Measurements from ENCODE around the gene ZEB2.

Gene ZEB2

GRCh38 chr2:144528108-144528507 is 8.2 kb upstream of the ZEB2 start:
- Histone ChIP-seq H3K9me3 (ENCODE audit: control insufficient read depth in 1 of 2, low read length in 2 of 2) (no peaks in the 10 kb centered on the region), H3K27ac (ENCODE audit: low read length) (peak overlapping the region; percentile 8), H3K36me3 (ENCODE audit: control insufficient read depth in 1 of 2, insufficient read depth in 2 of 2, low read length in 2 of 2) (no peaks in the 10 kb centered on the region), H3K4me3 (ENCODE audit: low read depth in 1 of 2, low read length in 2 of 2) (no peak overlapping the region), H3K27me3 (ENCODE audit: low read depth, low read length) (no peaks in the 10 kb centered on the region), H3K4me1 (ENCODE audit: control insufficient read depth in 1 of 2, insufficient read depth in 2 of 2, low read length in 2 of 2) (peaks cover 0 to 8% of the 10 kb centered on the region in 2 donors)

GRCh38 chr2:144526831-144527230 is 6.9 kb upstream of the ZEB2 start:
- Histone ChIP-seq H3K4me1 (ENCODE audit: control insufficient read depth in 1 of 2, insufficient read depth in 2 of 2, low read length in 2 of 2) (peaks cover 0 to 11% of the 10 kb centered on the region in 2 donors), H3K27me3 (ENCODE audit: low read depth, low read length) (no peaks in the 10 kb centered on the region), H3K4me3 (ENCODE audit: low read depth in 1 of 2, low read length in 2 of 2) (peak overlapping the region in 1 of 2 donors; percentile 19), H3K9me3 (ENCODE audit: control insufficient read depth in 1 of 2, low read length in 2 of 2) (no peaks in the 10 kb centered on the region), H3K27ac (ENCODE audit: low read length) (peak overlapping the region; percentile 29), H3K36me3 (ENCODE audit: control insufficient read depth in 1 of 2, insufficient read depth in 2 of 2, low read length in 2 of 2) (no peaks in the 10 kb centered on the region)

DNA sequence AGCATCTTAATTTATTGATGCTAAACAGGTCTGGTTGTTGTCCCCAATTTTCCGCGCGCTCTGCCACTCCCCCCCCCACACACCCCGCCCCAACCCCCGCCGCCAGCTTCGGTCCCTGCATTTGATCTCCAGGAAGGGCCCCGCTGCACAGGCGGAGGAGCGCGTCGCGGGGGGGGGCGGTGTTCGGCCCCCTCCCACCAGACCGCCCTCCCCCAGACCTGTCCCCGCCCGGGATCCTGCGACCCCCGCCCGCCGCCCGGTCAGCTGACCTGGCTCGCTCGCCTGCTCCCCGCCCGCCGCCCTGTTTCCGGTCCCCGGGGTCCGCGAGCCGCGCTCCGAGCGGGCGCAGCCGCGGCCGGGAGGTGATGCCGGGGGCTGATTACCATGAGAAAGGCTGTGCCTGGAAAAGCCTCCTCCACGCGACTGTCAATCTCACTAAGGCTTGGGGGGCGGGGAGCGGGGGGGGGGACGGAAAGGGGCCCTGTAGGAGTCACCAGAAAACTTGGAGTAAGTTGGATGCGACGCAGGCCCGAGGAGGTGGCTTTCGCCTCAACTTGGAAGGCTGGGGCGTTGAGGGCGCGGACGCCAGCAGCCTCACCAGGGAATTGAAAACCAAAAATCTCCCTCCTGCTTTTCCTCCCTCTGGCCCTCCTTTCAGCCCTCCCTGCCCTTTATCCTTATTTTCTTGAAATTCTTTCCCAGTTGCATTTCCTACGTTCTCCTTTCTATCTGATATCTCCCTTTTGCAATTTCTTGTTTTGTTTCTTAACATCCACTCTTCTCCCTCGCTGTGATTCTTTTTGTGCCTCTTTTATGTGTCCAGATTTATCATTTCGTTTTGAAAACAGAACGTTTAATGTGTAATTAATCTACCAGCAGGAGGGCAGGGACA is 4.4 kb upstream of the ZEB2 start:
- Histone ChIP-seq H3K4me1 (ENCODE audit: control insufficient read depth in 1 of 2, insufficient read depth in 2 of 2, low read length in 2 of 2) (peaks cover 0 to 18% of the 10 kb centered on the region in 2 donors), H3K36me3 (ENCODE audit: control insufficient read depth in 1 of 2, insufficient read depth in 2 of 2, low read length in 2 of 2) (no peaks in the 10 kb centered on the region), H3K27me3 (ENCODE audit: low read depth, low read length) (no peaks in the 10 kb centered on the region), H3K4me3 (ENCODE audit: low read depth in 1 of 2, low read length in 2 of 2) (peak overlapping the region; percentile 63 to 64), H3K27ac (ENCODE audit: low read length) (peak overlapping the region; percentile 92), H3K9me3 (ENCODE audit: control insufficient read depth in 1 of 2, low read length in 2 of 2) (no peaks in the 10 kb centered on the region)

- no peaks in the 10 kb centered on the region for H3K27me3 ChIP-seq (ENCODE audit: low read depth, low read length)
- peaks cover 0 to 19% of the 10 kb centered on the region in 2 donors for H3K4me1 ChIP-seq (ENCODE audit: control insufficient read depth in 1 of 2, insufficient read depth in 2 of 2, low read length in 2 of 2)
- H3K9me3 ChIP-seq (ENCODE audit: control insufficient read depth in 1 of 2, low read length in 2 of 2), result no peaks in the 10 kb centered on the region
- peak overlapping the region; percentile 62 to 63 for H3K4me3 ChIP-seq (ENCODE audit: low read depth in 1 of 2, low read length in 2 of 2)
- peak overlapping the region; percentile 89 for H3K27ac ChIP-seq (ENCODE audit: low read length)
- no peaks in the 10 kb centered on the region for H3K36me3 ChIP-seq (ENCODE audit: control insufficient read depth in 1 of 2, insufficient read depth in 2 of 2, low read length in 2 of 2)
Measured at GRCh38 chr2:144523596-144524117, 3.7 kb upstream of the ZEB2 start.

DNA sequence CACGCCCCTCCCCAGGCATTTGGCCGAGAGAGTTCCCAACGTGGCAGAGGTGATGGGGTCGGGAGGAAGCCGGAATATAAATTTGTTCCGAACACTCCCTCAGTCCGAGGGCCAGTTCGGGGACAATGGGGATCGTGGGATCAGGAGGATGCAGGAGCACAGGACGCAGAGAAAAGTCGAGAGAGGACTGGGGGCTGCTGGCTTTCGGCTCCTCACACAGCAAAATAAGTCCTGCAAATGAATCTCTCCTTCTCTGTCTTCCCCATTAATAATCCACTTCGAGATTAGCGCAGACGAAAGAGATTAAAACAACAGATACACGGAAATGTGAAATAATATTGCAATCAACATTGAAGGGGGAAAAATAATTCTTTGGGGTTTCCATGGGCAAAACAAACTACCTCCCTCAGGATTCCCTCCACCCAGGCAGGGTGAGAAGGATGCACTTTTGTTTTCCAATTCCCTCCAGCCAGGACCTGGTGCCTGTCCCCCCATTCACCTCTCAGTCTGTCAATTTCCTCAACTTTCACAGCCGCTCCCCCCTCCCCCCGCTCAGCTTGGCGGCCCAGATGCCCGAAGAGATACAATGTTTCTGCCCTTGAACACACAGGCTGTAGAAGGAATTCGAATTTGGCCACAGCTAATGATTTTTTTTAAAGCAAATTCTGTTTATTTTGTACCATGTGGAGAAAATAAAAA is 3.1 kb upstream of the ZEB2 start:
- Histone ChIP-seq H3K27ac (ENCODE audit: low read length) (peak overlapping the region; percentile 89), H3K36me3 (ENCODE audit: control insufficient read depth in 1 of 2, insufficient read depth in 2 of 2, low read length in 2 of 2) (peaks cover 0 to 4% of the 10 kb centered on the region in 2 donors), H3K27me3 (ENCODE audit: low read depth, low read length) (no peaks in the 10 kb centered on the region), H3K4me1 (ENCODE audit: control insufficient read depth in 1 of 2, insufficient read depth in 2 of 2, low read length in 2 of 2) (peaks cover 0 to 25% of the 10 kb centered on the region in 2 donors), H3K9me3 (ENCODE audit: control insufficient read depth in 1 of 2, low read length in 2 of 2) (no peaks in the 10 kb centered on the region), H3K4me3 (ENCODE audit: low read depth in 1 of 2, low read length in 2 of 2) (peak overlapping the region; percentile 62 to 63)

DNA sequence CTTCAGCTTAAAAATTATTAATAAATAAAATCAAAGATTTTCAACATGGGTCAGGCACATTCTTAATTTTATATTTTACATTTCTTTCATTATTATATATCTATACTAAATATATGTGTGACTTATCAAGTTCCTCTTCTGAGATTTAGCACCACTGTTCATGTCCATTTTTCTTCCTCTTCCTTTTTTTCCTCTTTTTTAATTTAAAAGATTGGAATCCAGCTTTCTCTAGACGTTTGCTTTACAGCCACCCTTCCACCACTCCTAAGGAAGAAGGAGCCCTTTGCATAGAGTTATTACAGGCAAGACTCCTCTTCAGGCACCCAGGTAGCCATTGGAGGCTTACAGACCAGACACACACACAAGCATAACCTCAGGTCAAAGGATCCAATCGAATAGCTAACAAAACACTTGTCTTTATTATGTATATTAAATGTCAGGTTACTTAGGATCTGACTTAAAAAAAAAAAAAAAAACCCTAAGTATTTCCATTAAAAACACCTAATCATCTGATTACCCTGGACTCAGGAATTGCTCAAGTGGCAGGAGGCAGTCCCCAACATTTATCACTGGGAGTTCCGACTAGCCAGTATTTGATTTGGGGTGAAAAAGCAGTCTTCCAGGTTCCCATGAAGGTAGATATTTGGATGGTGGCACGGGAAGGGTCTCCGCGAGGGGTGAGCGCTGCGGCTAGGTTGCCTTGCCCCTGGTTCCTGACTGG is 2.4 kb upstream of the ZEB2 start:
- Histone ChIP-seq H3K36me3 (ENCODE audit: control insufficient read depth in 1 of 2, insufficient read depth in 2 of 2, low read length in 2 of 2) (peaks cover 0 to 8% of the 10 kb centered on the region in 2 donors), H3K4me1 (ENCODE audit: control insufficient read depth in 1 of 2, insufficient read depth in 2 of 2, low read length in 2 of 2) (peaks cover 0 to 22% of the 10 kb centered on the region in 2 donors), H3K27ac (ENCODE audit: low read length) (peak overlapping the region; percentile 89), H3K27me3 (ENCODE audit: low read depth, low read length) (no peaks in the 10 kb centered on the region), H3K4me3 (ENCODE audit: low read depth in 1 of 2, low read length in 2 of 2) (peak overlapping the region; percentile 62 to 63), H3K9me3 (ENCODE audit: control insufficient read depth in 1 of 2, low read length in 2 of 2) (no peaks in the 10 kb centered on the region)

DNA sequence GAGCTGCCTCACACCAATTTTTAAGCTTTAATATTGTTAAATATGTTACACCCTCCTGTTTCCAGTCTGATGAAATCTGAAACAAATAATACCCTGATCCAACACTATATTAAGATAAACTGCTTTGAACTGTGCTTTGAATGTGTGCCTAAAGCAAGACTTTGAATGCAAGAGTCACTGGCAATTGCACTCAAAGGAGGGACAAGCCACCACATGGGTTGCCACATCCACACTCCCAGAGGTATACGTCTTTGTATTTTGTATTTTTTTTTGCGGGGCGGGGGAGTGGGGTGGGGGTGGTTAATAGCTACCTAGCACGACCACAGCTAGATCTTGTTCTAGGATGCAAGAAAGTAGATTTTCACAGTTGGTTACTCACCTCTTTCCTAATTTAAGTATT is 1.8 kb upstream of the ZEB2 start:
- H3K4me3 ChIP-seq (ENCODE audit: low read depth in 1 of 2, low read length in 2 of 2), result peak overlapping the region; percentile 34 to 47
- peaks cover 0 to 22% of the 10 kb centered on the region in 2 donors for H3K4me1 ChIP-seq (ENCODE audit: control insufficient read depth in 1 of 2, insufficient read depth in 2 of 2, low read length in 2 of 2)

DNA sequence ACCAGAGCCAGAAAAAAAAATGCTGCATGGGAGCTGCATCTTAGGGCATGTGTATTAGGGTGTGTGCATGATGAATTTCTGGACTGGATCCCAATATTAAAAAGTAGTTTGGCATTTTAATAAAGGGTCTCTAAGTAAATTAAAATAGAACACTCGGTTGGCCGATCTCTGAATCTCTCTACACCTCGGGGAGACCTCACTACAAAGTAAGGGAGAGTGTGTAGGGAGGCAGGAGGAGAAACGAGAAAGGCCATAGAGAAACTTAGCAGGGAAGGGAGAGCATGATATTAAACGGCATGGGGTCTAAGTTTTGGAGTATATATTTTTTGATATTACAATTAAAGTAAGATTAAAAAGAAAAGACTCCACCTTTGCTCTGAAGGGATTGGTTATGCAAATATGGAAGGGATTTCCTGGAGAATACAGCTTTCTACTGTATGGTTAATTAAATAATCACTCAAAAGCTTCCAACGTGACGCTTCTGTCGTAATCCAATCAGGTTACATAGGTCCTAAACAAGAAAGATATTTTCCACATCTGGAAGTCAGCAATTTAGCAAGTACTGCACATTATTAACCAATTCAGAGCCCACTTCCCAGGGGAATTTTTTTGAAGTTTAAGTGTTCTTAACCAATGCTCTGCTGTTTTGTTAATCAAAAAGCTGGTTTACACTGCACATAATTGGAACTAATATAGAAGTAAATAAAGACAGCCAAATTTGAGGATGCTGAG is 1.0 kb upstream of the ZEB2 start:
- Histone ChIP-seq H3K27ac (ENCODE audit: low read length) (peak overlapping the region; percentile 75), H3K4me1 (ENCODE audit: control insufficient read depth in 1 of 2, insufficient read depth in 2 of 2, low read length in 2 of 2) (peaks cover 0 to 25% of the 10 kb centered on the region in 2 donors), H3K9me3 (ENCODE audit: control insufficient read depth in 1 of 2, low read length in 2 of 2) (no peaks in the 10 kb centered on the region), H3K27me3 (ENCODE audit: low read depth, low read length) (no peaks in the 10 kb centered on the region), H3K4me3 (ENCODE audit: low read depth in 1 of 2, low read length in 2 of 2) (peak overlapping the region; percentile 47 to 60), H3K36me3 (ENCODE audit: control insufficient read depth in 1 of 2, insufficient read depth in 2 of 2, low read length in 2 of 2) (peaks cover 0 to 15% of the 10 kb centered on the region in 2 donors)

More for the DNA sequence above, 1.8 kb upstream of the ZEB2 start:
- H3K9me3 ChIP-seq (ENCODE audit: control insufficient read depth in 1 of 2, low read length in 2 of 2), result no peaks in the 10 kb centered on the region
- H3K27ac ChIP-seq (ENCODE audit: low read length), result peak overlapping the region; percentile 89
- H3K27me3 ChIP-seq (ENCODE audit: low read depth, low read length), result no peaks in the 10 kb centered on the region
- peaks cover 0 to 11% of the 10 kb centered on the region in 2 donors for H3K36me3 ChIP-seq (ENCODE audit: control insufficient read depth in 1 of 2, insufficient read depth in 2 of 2, low read length in 2 of 2)

- peaks cover 0 to 25% of the 10 kb centered on the region in 2 donors for H3K4me1 ChIP-seq (ENCODE audit: control insufficient read depth in 1 of 2, insufficient read depth in 2 of 2, low read length in 2 of 2)
- peak overlapping the region; percentile 78 to 92 for H3K4me3 ChIP-seq (ENCODE audit: low read depth in 1 of 2, low read length in 2 of 2)
- H3K9me3 ChIP-seq (ENCODE audit: control insufficient read depth in 1 of 2, low read length in 2 of 2), result no peaks in the 10 kb centered on the region
- H3K27me3 ChIP-seq (ENCODE audit: low read depth, low read length), result peaks cover 3% of the 10 kb centered on the region
- H3K27ac ChIP-seq (ENCODE audit: low read length), result peak overlapping the region; percentile 93
- H3K36me3 ChIP-seq (ENCODE audit: control insufficient read depth in 1 of 2, insufficient read depth in 2 of 2, low read length in 2 of 2), result peaks cover 0 to 15% of the 10 kb centered on the region in 2 donors
Measured at GRCh38 chr2:144519597-144519933, 354 bp downstream of the ZEB2 start.

- H3K27ac ChIP-seq (ENCODE audit: low read length), result peak overlapping the region; percentile 93
- H3K27me3 ChIP-seq (ENCODE audit: low read depth, low read length), result peaks cover 3% of the 10 kb centered on the region
- H3K9me3 ChIP-seq (ENCODE audit: control insufficient read depth in 1 of 2, low read length in 2 of 2), result no peaks in the 10 kb centered on the region
- H3K36me3 ChIP-seq (ENCODE audit: control insufficient read depth in 1 of 2, insufficient read depth in 2 of 2, low read length in 2 of 2), result peaks cover 0 to 15% of the 10 kb centered on the region in 2 donors
- peaks cover 0 to 25% of the 10 kb centered on the region in 2 donors for H3K4me1 ChIP-seq (ENCODE audit: control insufficient read depth in 1 of 2, insufficient read depth in 2 of 2, low read length in 2 of 2)
- H3K4me3 ChIP-seq (ENCODE audit: low read depth in 1 of 2, low read length in 2 of 2), result peak overlapping the region; percentile 78 to 92
Measured at GRCh38 chr2:144518748-144519596, 947 bp downstream of the ZEB2 start.
